Measurements from ENCODE around the gene TMEM253.

TMEM253 gene

DNA sequence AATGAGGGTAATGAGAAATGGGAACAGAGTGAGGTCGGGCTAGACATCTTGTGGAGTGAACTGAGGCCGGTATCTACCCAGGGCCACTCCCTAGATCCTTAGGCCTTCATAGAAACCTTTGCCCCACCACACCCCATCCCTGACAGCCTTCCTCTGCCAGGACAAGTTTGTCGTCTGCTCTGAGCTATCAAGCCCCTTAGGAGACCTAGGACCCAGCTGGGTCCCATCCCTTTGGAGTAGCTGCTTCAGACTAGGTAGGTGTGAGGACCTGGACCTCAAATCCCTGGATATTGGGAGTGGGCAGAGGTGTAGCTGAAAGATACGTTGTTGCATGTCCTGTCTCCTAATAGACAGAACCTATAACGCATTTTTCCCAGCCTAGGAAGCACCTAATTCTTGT is at the start of gene TMEM253:
TSS of gene TMEM253 (plus strand) at position 136 of the 400 bp plus-strand sequence. CDS start 278 bp downstream, outside the sequence.
- DNase-seq (ENCODE audit: low read depth): no peak

DNA sequence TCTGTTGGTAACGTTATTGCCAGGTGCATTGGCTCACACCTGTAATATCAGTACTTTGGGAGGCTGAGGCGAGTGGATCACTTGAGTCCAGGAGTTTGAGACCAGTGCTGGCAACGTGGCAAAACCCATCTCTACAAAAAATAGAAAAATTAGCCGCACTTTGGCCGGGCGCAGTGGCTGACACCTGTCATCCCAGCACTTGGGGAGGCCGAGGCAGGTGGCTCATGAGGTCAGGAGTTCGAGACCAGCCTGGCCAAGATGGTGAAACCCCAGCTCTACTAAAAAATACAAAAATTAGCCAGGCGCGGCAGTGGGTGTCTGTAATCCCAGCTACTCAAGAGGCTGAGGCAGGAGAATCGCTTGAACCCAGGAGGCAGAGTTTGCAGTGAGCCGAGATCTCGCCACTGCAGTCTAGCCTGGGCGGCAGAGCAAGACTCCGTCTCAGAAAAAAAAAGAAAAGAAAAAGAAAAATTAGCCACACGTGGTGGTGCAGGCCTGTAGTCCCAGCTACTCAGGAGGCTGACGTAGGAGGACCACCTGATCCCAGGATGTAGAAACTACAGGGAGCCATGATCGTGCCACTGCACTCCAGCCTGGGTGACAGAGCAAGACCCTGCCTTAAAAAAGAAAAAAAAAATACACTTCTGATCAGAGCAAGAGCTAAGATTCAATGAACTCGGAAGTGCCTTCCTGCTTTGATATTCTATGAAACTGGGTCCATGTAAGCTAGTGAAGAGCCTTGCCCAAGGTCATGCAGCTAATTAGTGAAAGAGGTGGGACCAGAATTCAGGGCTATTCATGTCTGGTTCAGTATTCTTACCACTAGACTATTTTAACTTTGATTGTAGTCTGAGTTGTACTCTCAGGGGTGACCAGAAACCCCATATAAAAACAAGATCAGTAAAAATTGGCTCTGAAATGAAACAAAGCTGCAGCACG is 47.4 kb upstream of the TMEM253 start:
- DNase-seq (ENCODE audit: low read depth): no peak

DNA sequence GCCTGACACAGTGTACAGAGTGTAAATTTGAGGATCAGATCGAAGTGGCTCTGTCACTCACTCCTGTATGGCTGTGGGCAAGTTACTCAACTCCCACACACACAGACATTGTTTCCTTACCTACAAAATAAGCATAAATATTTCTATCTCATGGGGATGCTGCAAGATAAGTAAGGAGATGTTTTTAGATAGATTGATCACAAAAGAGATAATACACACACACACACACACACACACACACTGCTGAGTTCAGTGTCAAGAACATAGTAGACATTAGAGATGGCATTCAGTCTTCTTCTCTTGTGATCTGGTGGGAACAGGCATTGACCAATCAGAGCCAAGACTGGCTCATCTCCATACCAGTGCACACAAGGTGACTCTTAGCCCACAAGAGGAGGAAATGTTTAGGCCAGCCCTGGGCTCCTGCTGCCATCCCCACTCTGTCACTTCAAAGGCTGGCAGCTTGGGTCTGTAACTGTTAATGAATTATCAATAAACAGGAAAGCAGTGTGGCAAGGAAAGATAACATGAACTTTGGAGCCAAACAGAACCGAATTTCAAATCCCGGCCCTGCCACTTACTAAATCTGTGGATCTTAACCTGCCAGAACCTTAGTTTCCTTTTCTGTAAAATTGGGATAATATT is 46.6 kb upstream of the TMEM253 start:
- DNase-seq (ENCODE audit: low read depth): no peak

DNA sequence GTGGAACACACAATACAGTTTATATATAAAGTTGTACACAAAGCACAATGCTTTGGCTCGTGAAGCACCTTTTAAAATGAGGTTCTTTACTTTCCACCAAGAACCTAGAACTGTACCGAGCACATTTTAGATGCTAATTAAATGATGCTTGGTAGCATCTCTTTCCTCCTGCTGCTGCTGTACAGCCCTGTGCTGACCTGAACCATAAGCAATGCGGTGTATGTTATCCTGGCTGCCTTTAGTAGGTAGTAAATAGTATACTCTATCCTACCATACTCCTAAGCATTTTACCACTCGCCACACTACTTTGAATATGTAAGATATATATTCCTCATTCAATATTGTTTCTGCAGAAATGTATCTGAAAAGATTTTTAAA is 46.1 kb upstream of the TMEM253 start:
- no peak for DNase-seq (ENCODE audit: low read depth)

DNA sequence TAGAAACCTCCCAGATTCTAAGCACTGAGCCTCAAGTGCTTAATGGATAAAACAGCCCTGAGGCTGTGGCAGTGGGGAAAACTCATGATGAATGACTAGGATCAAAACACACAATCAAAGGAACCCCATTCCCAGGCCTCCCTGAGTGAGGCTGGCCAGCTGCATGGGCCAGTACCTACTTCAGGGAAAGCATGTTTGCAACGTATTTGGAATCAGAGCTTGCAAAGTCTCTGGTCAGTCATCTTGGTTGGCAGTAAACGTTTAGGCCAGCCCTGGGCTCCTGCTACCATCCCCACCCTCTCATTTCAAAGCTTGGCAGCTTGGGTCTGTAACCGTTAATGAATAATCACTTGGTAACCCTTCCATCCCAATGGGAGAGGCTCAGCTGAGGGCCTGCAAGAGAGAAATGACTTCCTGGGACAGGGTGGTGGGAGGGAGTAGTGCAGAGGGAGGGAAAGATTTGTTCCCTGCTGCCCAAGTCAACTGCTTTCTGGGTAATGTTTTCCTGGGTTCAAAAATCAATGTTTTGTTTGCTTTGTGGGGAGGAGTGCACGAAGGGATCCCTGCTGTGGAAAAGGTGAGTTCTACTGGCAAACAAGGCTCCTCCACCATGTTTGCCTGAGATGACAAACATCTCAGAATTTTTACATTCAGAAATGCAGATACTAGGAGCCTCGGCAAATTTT is 45.3 kb upstream of the TMEM253 start:
- no peak for DNase-seq (ENCODE audit: low read depth)

DNA sequence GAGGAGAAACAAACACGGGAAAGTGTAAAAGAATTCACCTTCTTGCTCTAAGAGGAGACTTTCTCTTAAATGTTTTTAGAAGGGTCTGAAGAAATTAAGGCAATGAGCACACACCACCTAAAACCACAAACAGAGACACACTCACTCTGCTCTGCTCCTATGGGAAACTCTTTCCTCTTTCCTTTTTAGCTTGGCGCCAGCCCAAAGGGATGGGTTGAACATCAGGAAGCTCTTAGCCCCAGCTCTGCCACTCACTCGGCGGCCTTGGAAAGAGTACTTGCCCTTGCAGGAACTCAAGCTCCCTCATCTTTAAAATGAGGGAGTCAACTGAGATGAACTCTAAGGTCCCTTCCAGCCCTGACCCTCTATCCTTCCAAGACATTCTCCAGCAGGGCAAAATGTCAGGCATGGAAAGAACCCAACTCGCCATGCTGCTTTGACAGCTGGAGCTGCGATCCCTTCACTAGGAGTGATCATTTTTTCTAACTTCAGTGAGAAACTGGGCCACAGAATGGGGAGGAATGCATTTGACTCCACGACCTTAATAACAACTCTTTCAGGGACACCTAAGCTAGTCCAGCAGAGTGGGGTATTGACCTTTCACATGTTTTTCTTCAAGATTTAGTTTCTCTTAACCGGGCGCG is 44.2 kb upstream of the TMEM253 start:
- DNase-seq (ENCODE audit: low read depth): no peak

DNA sequence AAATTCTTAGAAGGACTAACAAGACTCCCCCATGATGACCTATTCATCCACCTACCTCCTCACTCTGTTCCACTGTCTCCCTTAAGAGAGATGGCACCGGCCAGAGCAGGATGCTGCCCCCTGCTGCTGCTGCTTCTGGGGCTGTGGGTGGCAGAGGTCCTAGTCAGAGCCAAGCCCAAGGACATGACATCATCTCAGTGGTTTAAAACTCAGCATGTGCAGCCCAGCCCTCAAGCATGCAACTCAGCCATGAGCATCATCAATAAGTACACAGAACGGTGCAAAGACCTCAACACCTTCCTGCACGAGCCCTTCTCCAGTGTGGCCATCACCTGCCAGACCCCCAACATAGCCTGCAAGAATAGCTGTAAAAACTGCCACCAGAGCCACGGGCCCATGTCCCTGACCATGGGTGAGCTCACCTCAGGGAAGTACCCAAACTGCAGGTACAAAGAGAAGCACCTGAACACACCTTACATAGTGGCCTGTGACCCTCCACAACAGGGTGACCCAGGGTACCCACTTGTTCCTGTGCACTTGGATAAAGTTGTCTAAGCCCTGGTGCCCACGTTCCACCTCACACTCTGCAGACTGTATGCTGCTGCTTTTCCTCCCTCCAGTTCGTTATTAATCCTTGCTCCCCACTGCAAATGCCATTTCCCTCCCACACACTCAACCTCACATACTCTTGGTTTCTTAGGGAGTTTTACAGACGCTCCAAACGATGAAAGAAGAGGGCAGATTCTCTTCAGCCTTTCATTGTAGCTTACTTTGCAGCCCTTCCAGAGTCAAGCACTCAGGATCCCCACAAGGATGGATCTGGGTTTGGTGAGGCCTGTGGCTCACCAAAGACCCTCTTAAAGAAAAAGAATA is 42.8 kb upstream of the TMEM253 start, which contains the start of gene RNASE8:
TSS of gene RNASE8 (plus strand) at position 20 of the 873 bp plus-strand sequence. CDS start at position 91, 71 bp downstream.
- no peak for DNase-seq (ENCODE audit: low read depth)

DNA sequence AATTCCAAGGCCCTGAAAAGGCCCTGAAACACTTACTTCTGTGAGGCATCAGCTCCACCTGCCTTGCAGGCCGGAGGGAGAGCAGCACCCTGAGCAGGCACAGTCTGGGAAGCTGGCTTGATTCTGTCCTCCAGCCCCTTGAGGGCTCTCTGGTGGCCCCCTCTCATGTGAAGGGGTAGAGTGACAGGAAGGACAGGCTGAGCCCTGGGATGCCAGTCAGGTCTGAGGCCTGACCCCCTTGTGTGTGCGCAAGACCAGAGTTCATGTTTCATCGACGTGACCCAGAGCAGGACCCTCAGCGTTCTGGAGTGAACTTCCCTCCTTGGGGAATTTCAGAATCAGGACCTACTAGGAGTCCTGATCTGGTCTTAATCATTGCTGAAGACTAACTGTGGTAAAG is 42.0 kb upstream of the TMEM253 start:
- no peak for DNase-seq (ENCODE audit: low read depth)

DNA sequence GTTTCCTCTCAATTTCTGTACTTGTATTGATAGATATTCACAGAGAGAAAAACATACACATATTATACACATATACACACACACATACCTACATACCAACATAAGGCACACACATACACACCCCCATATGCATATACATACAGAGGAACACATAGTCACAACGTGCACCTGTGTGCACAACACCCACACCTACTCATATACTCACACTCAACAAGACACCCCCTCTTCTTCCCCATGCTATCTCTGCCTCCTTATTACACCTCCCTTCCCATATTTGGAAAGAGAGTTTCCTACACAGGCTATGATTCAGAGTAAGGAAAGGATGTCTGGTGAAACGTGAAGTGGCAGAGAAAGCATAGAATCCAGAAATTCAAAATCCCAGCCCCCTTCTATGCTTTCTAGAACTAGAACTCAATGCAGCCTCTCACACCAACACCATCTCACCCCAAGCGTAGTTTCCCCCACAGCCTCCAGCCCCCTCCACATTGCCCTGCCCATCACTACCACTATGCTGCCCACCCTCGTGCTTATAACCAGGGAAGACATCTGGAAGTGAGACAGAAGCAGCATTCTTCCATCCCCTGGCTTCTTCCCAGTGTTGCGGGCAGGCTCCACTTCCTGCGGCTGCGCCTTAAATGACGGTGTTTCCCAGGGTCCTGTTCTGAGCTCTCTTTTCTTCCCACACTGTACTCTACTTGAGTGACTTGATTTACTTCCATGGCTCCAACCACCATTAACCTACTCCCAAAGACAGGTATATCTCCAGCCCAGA is 40.8 kb upstream of the TMEM253 start:
- DNase-seq (ENCODE audit: low read depth): no peak

DNA sequence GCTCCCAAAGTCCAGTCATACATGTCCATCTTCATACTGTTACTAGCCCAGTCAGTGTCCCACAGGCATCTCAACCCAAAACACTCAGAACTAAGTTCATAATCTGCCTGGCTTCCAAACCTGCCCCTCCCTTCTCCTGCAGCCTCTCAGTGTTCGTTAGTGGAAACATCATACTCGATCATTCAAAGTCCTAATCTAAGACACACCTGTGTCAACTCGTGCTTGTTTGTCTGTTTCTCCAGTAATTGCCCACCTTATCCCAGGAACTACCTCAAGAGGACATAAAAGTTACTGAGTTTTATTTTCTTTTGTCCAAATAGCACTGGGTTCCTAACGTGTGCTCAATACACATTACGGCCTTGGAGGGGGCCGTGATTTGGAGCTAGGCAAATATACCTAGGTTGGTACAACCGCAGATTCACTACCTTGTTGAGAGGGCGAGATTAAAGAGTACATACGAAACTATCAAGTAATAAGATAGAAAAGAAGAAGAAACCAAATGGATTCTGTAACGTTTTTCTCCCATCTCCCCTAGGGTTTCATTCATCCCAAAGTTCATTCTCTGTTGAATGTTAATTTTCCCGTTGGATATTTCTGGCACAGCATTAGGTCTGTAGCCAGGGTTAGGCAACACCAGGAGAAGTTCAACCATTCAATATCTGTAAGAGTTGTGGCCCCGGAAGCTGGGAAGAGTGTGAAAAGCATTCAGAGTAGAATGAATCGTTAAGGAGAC is 40.1 kb upstream of the TMEM253 start:
- DNase-seq (ENCODE audit: low read depth): no peak

DNA sequence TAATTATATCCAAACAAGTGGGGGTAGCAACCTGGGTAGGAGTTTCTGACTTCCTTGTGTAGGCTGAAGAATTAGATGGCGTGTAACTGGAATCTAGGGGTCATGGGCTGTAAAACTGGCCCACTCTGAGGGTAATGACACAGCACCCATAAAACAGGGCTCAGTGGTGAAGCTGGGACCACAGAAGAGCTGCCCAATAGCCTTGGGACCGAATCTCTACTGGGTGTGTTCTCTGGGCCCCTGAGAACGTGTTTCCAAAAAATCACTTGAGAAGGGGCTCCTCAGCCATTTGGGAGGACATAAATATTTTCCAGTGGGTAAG is 39.6 kb upstream of the TMEM253 start:
- no peak for DNase-seq (ENCODE audit: low read depth)

DNA sequence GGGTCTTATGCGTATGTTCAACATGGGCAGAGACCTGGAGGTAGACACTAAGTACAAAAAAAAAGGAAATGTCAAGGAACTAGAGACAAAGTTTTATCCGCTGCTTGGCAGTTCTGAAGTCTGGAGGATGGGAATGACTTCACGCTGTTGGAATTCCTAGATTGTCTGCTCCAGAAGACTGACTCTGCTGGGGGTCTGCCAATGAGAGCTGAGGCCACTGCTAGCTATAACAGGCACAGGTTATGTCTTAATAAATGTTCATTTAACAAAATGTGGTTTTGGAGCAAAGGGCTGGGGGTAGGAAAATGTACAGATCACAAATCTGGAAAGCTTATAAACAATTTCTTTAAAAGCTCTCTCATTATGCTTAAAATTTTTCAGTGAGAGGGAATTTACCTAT is 37.4 kb upstream of the TMEM253 start:
- DNase-seq (ENCODE audit: low read depth): no peak

DNA sequence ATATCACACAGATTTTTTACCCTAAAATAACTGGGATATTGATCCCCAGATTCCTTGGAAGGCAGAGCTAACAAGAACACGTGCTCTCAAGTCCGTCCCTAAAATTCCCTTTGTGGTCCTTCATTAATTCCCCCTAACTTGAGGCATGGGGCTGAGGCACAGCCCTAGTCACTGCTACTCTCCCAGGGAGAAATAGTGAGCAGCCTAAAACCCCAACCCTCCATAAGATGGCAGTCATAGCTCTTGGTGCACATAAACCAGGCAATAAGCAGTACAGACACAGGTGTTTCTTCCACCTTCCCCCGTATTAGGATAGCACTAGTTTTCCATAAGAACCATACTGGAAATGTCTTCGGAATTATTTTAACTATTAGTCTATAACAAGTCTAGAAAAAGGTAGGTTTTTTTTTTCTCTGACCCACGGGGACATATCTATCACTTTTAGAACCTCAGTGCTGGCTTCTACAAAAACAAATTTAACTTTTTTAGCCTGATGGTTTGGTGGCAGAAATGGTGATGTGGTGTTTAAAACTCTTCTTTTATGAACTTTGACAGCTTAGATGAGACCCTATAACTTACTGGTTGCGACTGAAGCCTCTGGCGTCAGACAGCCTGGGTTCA is 33.9 kb upstream of the TMEM253 start:
- DNase-seq (ENCODE audit: low read depth): no peak

DNA sequence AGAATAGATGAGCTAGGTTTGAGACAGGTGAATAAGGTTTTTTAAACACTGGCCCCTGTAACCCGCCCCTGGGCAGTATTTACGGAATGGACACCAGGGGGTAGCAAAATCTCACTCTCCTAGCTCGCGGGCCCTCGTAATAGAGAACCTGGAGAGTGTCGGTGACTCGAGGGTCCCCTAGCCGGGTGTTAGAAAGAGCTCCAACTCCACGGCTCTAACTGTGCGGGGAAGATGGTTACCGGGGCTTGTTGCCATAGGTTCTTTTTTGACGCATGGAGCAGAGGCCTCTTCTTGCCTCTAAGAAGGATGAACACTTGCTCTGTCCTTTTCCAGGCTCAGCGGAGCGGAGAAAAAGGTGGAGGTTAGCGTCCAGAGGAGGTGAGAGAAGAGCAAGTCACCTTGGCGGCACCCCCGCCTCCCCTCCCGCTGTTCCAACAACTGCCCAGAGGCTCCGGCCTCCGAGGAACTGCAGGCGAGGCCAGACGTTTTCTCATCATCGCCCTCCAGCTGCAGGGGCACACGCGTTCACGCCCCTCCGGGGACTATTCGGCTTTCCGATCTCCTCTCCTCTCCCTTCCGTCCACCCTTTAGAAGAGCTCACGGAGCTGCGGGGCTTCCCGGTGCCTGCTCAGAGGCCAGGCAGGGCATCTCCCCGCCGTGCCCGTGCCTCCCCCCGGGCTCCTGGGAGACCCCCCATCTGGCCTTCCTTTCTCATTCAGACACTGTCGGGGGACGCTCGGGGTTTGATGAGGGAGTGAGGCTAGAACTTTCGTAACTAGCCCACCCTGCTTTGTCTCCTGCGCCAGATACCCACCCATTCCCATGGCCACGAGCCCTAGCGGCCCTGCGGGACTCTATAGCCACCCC is 32.1 kb upstream of the TMEM253 start:
- DNase-seq (ENCODE audit: low read depth): no peak

DNA sequence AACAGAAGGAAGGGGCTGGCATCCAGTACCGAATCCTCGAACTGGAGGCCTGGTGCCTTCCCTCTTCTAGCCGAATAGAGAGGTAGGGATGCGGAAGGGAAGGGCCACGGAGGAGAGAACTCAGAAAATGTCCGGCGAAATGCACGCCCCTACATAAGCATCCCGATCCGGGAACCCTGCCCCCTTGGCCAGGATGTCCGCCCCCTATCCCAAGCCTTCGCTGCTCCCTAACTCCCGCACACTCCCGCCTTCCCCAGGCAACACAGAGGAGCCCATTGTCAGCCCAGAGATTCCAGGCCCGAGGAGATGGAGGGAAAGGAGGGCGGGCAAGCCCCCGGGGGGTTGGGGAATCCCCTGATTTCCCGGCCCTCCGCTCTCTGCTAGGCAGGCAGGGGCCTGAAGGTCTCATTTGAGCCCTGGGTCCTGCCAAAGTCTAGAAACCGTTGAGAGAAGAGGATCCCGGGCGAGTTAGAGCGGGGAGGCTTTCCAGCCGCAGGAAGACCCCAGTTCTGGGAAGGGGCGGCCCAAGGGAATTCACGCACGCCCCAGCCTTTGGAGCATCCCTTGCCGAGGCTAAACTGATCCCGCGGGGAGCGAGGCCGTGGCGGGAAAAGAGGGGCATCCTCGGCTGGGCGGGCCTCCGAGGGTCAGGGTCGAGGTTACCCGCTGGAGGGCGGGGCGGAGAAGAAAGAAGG is 31.3 kb upstream of the TMEM253 start:
- no peak for DNase-seq (ENCODE audit: low read depth)

DNA sequence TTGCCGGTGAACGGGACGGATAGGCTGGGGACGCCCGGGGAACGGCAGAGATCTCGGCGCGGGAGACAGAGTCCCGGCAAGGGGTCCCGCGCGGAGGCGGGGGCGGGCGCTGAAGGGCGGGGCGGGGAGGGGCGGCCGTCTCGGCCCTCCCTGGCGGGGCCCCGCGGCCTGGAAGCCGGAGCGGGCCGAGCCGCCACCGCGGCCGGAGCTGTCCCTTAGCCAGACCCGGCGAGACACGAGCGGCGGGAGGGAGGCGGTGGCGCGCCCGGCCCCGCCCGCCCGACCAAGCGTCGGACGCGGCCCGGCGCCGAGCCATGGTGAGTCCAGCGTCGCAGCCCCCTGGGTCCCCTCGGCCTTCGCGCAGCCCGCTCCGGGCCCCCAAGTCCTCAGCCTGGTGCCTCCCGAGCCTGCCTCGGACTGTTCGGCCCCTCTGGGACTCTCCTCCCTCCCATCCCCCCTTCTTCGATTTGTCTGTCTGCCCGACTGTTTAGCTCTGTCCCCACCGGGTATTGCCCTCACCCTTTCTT is 30.7 kb upstream of the TMEM253 start, which contains the start of gene ARHGEF40:
TSS of gene ARHGEF40 (plus strand) at position 222 of the 527 bp plus-strand sequence. CDS start at position 315, 93 bp downstream.
- no peak for DNase-seq (ENCODE audit: low read depth)

DNA sequence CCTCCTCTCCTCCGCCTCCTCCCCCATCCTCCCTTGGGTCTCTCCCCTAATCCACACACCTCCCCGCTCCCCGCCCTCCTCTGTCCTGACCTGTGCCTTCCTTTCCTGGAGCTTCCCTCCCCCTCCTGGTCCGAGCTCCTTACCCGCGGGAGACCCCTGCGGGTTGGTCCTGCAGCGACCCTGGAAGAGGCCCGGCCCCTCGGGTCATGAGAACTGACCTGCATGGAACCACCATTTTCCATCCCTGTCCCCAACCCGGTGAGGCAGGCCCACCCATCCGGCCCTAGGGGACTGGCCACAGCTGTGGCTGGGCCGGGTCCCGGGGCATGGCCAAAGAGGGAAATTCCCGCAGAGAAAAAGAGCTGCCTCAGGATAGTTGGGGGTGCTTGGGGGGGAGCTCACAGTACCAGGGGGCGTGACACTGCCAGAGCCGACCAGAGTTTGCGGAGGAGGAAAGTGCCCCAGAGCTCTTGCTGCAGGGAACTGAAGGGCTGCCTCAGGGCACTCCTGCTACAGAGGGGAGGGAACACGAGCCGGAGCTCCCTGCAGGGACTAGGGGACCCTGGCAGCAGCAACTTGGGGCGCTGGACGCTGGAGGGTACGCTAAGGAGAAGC is 30.1 kb upstream of the TMEM253 start:
- DNase-seq (ENCODE audit: low read depth): no peak
